CD4-positive, alpha-beta T cell treated with Interleukin-17A for 4 hours (primary cell): Measurements from ENCODE around the gene HEATR5A.
"Not testable (repeated sequence)": the region's sequence is repeated elsewhere in the genome, so short reads cannot be mapped to it uniquely, and the experiment has no call there.

Source experiments
- DNase-seq: peaks from one replicate; pipeline ENCODE4 v3.0.0-alpha.2; 2020; ENCODE audit warnings: mixed read lengths

HEATR5A gene

DNA sequence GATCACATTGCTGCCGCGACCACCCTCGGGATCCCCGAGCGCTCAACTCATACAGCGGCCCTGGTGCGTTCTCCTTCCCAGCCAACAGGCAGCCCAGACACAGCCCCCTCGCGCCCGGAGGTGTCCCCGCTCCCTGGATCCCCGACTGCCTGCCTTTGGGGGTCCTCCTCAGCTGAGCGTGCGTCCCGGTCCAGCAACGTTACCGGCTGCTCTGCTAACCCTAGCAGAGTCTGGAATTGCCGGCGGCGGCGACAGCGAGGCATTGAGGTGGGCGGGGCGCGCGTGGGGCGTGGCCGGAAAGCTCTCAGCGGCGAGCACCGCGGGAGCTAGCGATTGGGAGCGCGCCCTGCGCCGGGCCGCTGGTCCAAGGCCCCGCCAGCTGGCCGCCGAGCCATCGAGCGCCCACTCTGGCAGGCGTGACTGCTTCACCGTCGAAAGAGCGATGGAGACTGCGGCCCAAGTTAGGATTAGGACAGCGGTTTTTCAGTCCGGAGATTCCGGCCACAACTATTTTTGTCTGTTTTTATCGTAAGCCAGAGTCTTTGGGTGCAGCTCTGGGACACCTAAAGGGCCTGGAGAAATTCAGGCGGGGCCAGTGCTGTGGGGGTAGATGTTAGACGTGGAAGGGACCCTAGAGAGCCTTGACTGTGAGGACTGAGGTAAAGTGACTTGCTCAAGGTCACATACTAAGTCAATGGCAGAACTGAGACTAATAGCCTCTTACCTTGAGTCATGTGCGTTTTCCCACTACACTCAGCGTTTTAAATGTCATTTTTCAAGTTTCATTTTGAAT, at the start of gene HEATR5A:
Gene HEATR5A (minus strand): TSS at position 232 of the 793 bp plus-strand sequence. CDS start 17,575 bp downstream, outside the sequence.
- peak; percentile 96 for DNase-seq

- DNase-seq: no peak
These were observed 46.2 kb upstream of the HEATR5A start for GRCh38 chr14:31466554-31466953.

DNA sequence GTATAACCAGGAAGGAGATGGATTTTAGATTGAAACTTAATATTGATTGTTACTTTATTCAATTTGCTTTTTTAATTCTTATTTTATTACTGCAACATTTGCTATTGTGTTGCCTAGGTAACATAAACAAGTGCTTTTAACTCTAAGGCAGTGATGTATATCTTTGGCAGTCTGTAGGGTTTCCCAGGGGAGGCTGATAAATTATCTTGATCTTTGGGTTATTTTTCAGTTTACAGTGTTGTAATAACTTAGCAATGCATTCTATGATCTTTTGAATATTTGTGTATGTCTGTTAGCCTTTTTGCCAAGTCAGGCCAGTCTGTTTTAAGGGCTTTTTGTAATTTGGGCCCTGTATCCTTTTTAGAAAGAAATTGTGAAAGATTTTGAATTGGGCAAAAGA, 44.8 kb upstream of the HEATR5A start:
- DNase-seq: no peak

GRCh38 chr14:31462450-31462849, 42.1 kb upstream of the HEATR5A start:
- DNase-seq: not testable (repeated sequence)

- no peak for DNase-seq
These were observed 41.2 kb upstream of the HEATR5A start for GRCh38 chr14:31461545-31461944.

- no peak for DNase-seq
These were observed 37.6 kb upstream of the HEATR5A start for GRCh38 chr14:31457665-31458659.

DNA sequence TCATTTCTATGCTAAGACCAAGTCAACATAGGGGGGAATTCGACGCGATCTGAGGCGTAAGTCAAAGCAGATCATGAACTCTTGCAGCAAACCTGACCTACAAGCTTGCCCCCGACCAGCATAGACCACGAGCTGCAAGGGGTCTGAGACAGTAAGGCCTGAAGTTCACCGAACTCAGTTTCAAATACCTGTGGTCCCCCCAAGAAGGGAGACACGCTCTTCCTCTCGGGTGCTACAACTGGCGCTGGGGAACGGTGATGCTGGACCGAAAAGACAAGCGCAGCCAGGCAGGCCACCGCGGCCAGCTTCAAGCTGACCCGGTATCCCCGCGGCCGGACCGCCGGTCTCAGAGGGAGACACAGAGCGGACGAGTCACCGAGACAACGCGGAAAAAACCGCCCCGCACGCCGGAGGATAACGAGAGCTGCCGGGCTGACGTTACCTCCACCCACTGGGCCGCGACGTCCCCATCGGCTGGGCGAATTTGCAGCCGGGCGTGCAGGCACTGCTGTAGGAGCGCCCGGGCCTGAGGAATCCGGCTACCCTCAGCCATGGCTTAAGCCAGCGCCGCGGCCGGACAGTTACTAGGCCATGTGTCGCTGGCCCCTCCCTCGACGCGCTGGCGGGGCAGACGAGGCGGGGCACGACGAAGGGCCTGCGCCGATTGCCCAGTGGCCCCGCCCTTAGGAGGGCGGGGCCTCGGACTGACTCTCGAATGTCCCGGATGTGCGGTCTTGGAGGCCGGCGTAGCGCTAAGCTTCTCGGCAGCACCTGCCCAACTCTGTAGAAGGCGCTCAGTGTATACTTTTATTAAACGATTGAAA, 36.7 kb upstream of the HEATR5A start, which contains the start of gene DTD2:
Gene DTD2 (minus strand): TSS at position 666 of the 824 bp plus-strand sequence. CDS start 113 bp downstream, at position 553.
- peak; percentile 92 for DNase-seq

DNA sequence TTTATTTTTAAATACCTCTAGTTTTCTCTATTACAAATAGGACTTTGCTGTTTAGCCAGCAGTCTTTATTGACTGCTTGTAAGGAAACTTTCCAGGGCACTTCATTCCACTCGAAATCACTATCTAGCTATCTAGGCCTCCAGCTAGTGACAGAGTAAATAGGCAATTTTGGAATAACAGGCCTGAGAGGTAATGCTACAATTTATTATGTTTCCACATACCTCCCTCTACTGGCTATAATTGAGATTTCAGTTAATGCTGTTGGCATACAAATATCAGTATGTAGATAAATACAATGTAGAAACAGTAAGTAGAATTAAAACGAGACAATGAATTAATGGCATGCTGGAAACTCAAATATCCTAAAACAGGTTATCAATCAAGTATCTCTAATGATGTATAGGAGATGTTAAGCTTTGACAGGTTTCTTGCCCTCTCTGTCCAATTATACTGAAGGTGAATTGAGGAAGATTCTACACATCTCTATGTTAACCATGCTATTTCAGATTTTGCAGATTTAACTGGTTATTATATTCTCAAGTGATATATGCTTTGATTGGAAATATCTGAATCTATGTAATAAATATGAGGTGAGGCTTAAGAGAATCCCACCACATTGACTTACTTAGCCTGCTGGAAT, 29.7 kb upstream of the HEATR5A start:
- DNase-seq: no peak

DNA sequence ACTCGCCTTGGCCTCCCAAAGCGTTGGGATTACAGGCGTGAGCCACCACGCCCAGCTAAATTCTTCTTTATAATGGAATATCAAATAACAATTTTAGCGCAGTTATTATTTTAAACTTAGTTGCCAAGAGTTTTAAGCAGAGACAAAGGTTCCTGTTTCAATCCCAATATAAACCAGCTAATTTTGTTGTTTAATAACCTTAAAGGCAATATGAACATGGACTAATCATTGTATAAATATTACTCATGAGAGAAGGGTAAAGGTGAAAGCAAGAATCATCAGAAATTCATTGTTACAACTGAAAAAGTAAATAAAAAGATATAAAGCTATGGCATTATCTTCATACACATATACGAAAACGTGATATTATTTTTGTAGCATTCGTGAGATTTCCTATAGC, 28.8 kb upstream of the HEATR5A start:
- no peak for DNase-seq

GRCh38 chr14:31445703-31446102, 25.4 kb upstream of the HEATR5A start:
- DNase-seq: no peak

- no peak for DNase-seq
These were observed 21.9 kb upstream of the HEATR5A start for GRCh38 chr14:31442284-31442683.

GRCh38 chr14:31441273-31442111, 21.1 kb upstream of the HEATR5A start:
- no peak for DNase-seq

GRCh38 chr14:31440280-31440679, 19.9 kb upstream of the HEATR5A start:
- DNase-seq: no peak

DNA sequence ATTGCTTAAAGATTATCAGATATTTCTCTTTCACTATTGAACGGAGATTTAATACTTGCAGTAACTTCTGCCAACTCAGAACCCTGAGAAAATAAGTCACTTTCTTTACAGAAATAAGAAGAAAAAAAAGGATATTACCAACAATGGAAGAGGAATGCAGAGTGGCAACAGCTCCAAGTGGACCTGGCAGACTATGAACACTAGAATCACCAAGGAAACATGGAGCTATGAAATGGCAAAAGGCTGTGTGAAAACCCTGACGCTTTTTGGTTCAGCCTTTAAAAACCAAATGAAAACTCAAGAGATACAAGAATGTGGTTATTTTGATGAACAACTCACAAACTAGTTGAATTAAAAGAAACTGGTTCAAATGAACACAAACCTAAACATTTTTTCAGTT, 19.2 kb upstream of the HEATR5A start:
- DNase-seq: no peak

DNA sequence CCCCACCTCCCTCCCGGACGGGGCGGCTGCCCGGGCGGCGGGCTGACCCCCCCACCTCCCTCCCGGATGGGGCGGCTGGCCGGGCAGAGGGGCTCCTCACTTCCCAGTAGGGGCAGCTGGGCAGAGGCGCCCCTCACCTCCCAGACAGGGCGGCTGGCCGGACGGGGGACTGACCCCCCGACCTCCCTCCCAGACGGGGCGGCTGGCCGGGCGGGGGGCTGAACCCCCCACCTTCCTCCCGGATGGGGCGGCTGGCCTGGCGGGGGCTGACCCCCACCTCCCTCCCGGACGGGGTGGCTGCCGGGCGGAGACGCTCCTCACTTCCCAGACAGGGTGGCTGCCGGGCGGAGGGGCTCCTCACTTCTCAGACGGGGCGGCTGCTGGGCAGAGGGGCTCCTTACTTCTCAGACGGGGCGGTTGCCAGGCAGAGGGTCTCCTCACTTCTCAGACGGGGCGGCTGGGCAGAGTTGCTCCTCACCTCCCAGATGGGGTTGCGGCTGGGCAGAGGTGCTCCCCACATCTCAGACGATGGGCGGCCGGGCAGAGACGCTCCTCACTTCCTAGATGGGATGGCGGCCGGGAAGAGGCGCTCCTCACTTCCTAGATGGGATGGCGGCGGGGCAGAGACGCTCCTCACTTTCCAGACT, 16.8 kb upstream of the HEATR5A start:
- not testable (repeated sequence) for DNase-seq

DNA sequence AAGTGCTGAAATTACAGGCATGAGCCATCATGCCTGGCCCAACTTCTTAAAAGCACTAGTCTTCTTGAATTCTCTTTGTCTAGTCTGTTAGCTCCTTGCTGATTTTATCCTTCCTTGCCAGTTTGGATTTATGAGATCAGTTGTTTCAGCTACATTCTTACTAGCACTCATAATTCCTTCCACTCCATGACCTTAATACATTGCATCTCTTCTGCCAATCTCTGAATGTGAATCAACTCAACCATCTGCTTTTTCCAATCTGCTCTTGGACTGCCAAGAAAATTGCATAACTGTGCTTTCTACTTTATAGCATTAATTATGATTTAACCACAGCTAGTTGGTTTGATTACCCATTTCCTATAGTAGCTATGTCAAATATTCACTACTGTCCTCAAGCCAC, 14.9 kb upstream of the HEATR5A start:
- DNase-seq: no peak

DNA sequence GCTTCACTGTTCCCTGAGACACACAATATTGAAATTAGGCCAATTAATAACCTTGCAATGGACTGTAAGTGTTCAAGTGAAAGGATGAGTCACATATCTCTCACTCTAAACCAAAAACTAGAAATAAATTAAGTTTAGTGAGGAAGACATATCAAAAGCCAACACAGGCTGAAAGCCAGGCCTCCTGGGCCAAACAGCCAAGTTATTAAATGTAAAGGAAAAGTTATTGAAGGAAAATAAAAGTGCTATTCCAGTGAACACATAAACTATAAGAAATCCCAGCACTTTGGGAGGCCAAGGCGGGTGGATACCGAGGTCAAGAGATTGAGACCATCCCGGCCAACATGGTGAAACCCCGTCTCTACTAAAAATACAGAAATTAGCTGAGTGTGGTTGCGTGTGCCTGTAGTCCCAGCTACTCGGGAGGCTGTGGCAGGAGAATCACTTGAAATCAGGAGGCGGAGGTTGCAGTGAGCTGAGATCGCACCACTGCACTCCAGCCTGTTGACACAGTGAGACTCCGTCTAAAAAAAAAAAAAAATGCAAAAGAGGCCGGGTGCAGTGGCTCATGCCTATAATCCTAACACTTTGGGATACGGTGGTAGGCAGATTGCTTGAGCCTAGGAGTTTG, 10.4 kb upstream of the HEATR5A start:
- no peak for DNase-seq

- DNase-seq: no peak
These were observed 9.4 kb upstream of the HEATR5A start for GRCh38 chr14:31429791-31430190.

DNA sequence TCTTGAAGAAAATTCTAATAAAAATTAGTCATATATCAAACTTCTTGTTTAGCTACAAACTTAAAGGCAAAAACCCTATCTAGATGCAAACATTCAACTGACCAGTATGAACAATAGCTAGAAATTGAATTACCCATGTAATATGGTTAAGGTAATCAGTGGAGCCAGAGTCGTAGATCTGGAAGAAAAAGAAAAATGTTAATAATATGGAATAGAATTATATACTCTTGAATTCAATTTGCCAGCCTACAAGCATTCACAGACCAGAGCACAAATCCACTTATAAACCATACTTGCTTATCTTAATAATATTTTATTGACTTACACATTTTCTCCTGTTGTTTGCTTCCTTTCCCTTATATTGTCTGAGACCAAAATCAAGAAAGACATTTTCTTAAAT, 7.7 kb upstream of the HEATR5A start:
- no peak for DNase-seq

DNA sequence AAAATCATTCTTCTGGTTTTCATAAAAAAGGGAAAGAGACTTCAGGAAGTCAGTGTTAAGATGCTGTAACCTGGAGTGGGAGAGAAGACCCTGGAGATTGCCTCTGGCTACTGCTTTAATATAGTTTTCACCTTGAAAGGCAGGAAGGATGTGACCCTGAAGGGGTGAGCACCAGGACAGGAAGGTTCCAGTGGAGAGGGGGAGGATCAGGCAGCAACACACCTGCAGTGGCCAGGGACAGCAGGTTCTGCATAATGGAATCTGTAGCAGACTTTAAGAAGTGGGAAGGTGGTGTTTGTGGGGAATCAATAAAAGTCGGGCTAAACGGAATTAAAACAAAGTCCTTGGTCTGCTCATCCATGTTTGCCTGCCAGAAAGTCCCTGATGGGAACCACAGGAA, 6.3 kb upstream of the HEATR5A start:
- DNase-seq: no peak
